Adrenal gland (tissue), 12 donors: Measurements from ENCODE around the gene ZFR2. TPM values are rescaled to one million over a fixed set of nuclear protein-coding genes. Genes with fewer than 3 reads are reported as not detected.
A peak's percentile ranks its signal among the peaks of the same experiment; 100 is the strongest.
"Not testable (repeated sequence)": the region's sequence is repeated elsewhere in the genome, so short reads cannot be mapped to it uniquely, and the experiment has no call there.

Experiments
- DNase-seq, 7 donors: peaks; one replicate each; pipeline ENCODE4 v3.0.0-alpha.2; 2019 to 2020
- H3K27ac ChIP-seq, 5 donors: fragments of 200-600 bp; sonication (generic) in 4 of 5; 1 replicate in 3 of 5; 2 replicates in 2 of 5; pipeline versions ENCODE4 v1.5.1 to v1.8.0; 2016 to 2020; ENCODE audit warnings: mild to moderate bottlenecking in 1 of 5
- H3K27me3 ChIP-seq: fragments of 200-600 bp; 2 replicates; pipeline ENCODE4 v1.8.0; 2021
- H3K36me3 ChIP-seq, 2 donors: fragments of 200-600 bp; replicated peaks in 1 of 2; 1 replicate in 1 of 2; 2 replicates in 1 of 2; pipeline versions ENCODE4 v1.5.1 to v1.8.0; 2018 to 2022
- H3K4me1 ChIP-seq, 2 donors: fragments of 200-600 bp; replicated peaks in 1 of 2; 1 replicate in 1 of 2; 2 replicates in 1 of 2; pipeline versions ENCODE4 v1.5.1 to v1.8.0; 2018 to 2021
- H3K4me3 ChIP-seq, 4 donors: fragments of 200-600 bp; sonication (generic) in 3 of 4; one replicate each; pipeline ENCODE4 v1.5.1; 2016 to 2018
- H3K9me3 ChIP-seq, 3 donors: fragments of 200-600 bp; sonication (generic) in 1 of 3; replicated peaks in 1 of 3; 1 replicate in 2 of 3; 2 replicates in 1 of 3; pipeline versions ENCODE4 v1.5.1 to v1.8.0; 2016 to 2021
- CTCF ChIP-seq, 6 experiments: fragments of 450-650 bp in 4 of 6; fragments of 200-600 bp in 2 of 6; sonication (generic) in 1 of 6; IDR thresholded peaks; 1 replicate in 5 of 6; 2 replicates in 1 of 6; pipeline versions ENCODE4 v1.5.1 to v1.8.0; 2016 to 2021; ENCODE audit warnings: antibody characterized with exemption in 6 of 6, mild to moderate bottlenecking in 2 of 6, moderate library complexity in 1 of 6
- POLR2A ChIP-seq, 2 donors: fragments of 450-650 bp; IDR thresholded peaks; one replicate each; pipeline ENCODE4 v1.6.1; 2017; ENCODE audit warnings: antibody characterized with exemption in 2 of 2, mild to moderate bottlenecking in 2 of 2, moderate library complexity in 1 of 2
- WGBS, 4 donors: extraction: QIAGEN DNeasy Blood & Tissue Kit in 2 of 4; methylation state at CpG; one replicate each; pipeline versions ENCODE4 v1.1.5 to v1.1.7; 2013 to 2017; 5-methylcytosine and 5-hydroxymethylcytosine counted together
- intact Hi-C, 2 donors: fragments of 100-400 bp; cut with DNase I; formaldehyde crosslinking; loops; one replicate each; pipeline versions ENCODE4 v1.14.1 to v1.15.0; 2022 to 2023
- polyA plus RNA-seq, 3 donors: library from polyadenylated mRNA; stranded (reverse); fragments of 200-250 nt in 2 of 3; fragments of 350-450 nt in 1 of 3; fragmentation: Illumina TruSeq in 1 of 3; extraction: RNeasy Lipid Tissue Mini Kit (QIAGEN cat#74804) in 1 of 3; gene quantifications; one replicate each; pipeline ENCODE4 v1.2.3, GENCODE V29; 2013 to 2014
- total RNA-seq, 9 donors: library from RNA; depleted of rRNA in 4 of 9; stranded (reverse); fragments of >200 nt in 4 of 9; fragments of 120-200 nt in 1 of 9; fragmentation: NEBNext Ultra II Directional in 1 of 9; extraction: Animal tissue kit (Norgen Biotek cat#: 25700) in 1 of 9; gene quantifications; one replicate each; pipeline versions ENCODE4 v1.1.0 to v1.2.4, GENCODE V29; 2013 to 2023
- donor health status: healthy with polysubstance abuse.
- donor health status: Bipolar disorder and iron deficiency.
- donor health status: DM: yes; HTN: yes; CAD: no.
- donor health status: DM: no; HTN: no; CAD: no.
- donor health status: DM: no; HTN: no; CAD: no.
- donor health status: DM: yes; HTN: yes; CAD: no.

ZFR2 gene
- total and polyA plus RNA-seq, 12 donors, result 0.19 to 13.2 (median 1.7) TPM; not detected in 3

GRCh38 chr19:3899531-3900294, 30.9 kb upstream of the ZFR2 start:
- no peaks in the 10 kb centered on the region for H3K4me1 ChIP-seq
- H3K9me3 ChIP-seq, result no peaks in the 10 kb centered on the region
- no peak overlapping the region for H3K27ac ChIP-seq
- 52 to 61% (median 57%) methylated on average over 16 to 18 of the region's 18 CpGs for WGBS, 4 donors
- DNase-seq, result peak in 3 of 7 donors; percentile 5 to 34 (median 16)
- no peaks in the 10 kb centered on the region for H3K36me3 ChIP-seq
- no peaks in the 10 kb centered on the region for H3K27me3 ChIP-seq
- TF ChIP-seq CTCF (IDR thresholded peaks at IDR 0.05) (no peak), POLR2A (IDR thresholded peaks at IDR 0.05) (no peak)
- no peak overlapping the region for H3K4me3 ChIP-seq
- intact Hi-C loops, result no loop called here

- no peaks in the 10 kb centered on the region for H3K27me3 ChIP-seq
- TF ChIP-seq CTCF (IDR thresholded peaks at IDR 0.05), result no peak
- no peak for TF ChIP-seq POLR2A (IDR thresholded peaks at IDR 0.05)
- 92 to 98% (median 97%) methylated on average over 3 of the region's 3 CpGs for WGBS, 4 donors
- no peaks in the 10 kb centered on the region for H3K4me1 ChIP-seq
- intact Hi-C loops, result no loop called here
- H3K27ac ChIP-seq, result no peak overlapping the region
- no peak overlapping the region for H3K4me3 ChIP-seq
- H3K36me3 ChIP-seq, result no peaks in the 10 kb centered on the region
- DNase-seq, result no peak
- no peaks in the 10 kb centered on the region for H3K9me3 ChIP-seq
Measured at GRCh38 chr19:3898426-3898825, 29.6 kb upstream of the ZFR2 start.

DNA sequence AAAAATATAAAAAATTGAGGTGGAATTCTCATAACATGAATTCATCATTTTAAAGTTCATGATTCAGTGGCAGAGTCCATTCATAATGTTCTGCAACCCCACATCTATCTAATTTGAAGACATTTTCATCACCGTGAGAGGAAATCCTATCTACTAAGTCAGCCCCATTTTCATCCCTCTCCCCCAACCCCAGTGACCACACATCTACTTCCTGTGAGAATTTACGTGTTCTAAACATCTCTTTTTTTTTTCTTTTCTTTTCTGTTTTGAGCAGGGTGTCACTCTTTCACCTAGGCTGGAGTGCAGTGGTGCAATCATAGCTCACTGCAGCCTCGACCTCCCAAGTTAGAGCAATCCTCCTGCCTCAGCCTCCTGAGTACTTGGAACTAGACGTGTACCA, 29.1 kb upstream of the ZFR2 start:
- Histone ChIP-seq H3K9me3 (no peaks in the 10 kb centered on the region), H3K27ac (no peak overlapping the region), H3K27me3 (no peaks in the 10 kb centered on the region), H3K36me3 (no peaks in the 10 kb centered on the region), H3K4me3 (no peak overlapping the region), H3K4me1 (no peaks in the 10 kb centered on the region)
- intact Hi-C loops, result no loop called here
- TF ChIP-seq POLR2A (IDR thresholded peaks at IDR 0.05) (no peak), CTCF (IDR thresholded peaks at IDR 0.05) (no peak)
- no peak for DNase-seq
- 72 to 83% (median 77%) methylated on average over 4 of the region's 4 CpGs for WGBS, 4 donors

- WGBS, 4 donors, result 73 to 85% (median 81%) methylated on average over 5 of the region's 5 CpGs
Measured at GRCh38 chr19:3895788-3896187, 26.9 kb upstream of the ZFR2 start.

GRCh38 chr19:3894959-3895358, 26.1 kb upstream of the ZFR2 start:
- 78 to 91% (median 88%) methylated on average over 5 of the region's 5 CpGs for WGBS, 4 donors

More at GRCh38 chr19:3895788-3896187, 26.9 kb upstream of the ZFR2 start:
- Histone ChIP-seq H3K4me3 (no peak overlapping the region), H3K4me1 (no peaks in the 10 kb centered on the region), H3K36me3 (no peaks in the 10 kb centered on the region), H3K27me3 (no peaks in the 10 kb centered on the region), H3K9me3 (no peaks in the 10 kb centered on the region), H3K27ac (no peak overlapping the region)
- TF ChIP-seq POLR2A (IDR thresholded peaks at IDR 0.05), result no peak
- TF ChIP-seq CTCF (IDR thresholded peaks at IDR 0.05), result no peak
- no peak for DNase-seq
- intact Hi-C loops, result no loop called here

More at GRCh38 chr19:3894959-3895358, 26.1 kb upstream of the ZFR2 start:
- H3K4me3 ChIP-seq, H3K27me3 ChIP-seq, H3K9me3 ChIP-seq, DNase-seq, intact Hi-C loops, H3K36me3 ChIP-seq, H3K27ac ChIP-seq, H3K4me1 ChIP-seq: not testable (repeated sequence)
